ENCODE measurements around the gene SYT12. TPM values are rescaled to one million over a fixed set of nuclear protein-coding genes. Genes with fewer than 3 reads are reported as not detected.

SYT12 gene
- total RNA-seq, 2 experiments from 2014 or later: not detected

- ATAC-seq (no peak), DNase-seq (no peak)
- Mint-ChIP-seq H3K36me3 (no peaks in the 10 kb centered on the region), H3K9me3 (ENCODE audit: low read depth) (no peaks in the 10 kb centered on the region), H3K4me1 (peaks cover 17% of the 10 kb centered on the region), H3K27me3 (no peaks in the 10 kb centered on the region), H3K4me3 (no peak overlapping the region), H3K27ac (no peak overlapping the region)
- CTCF ChIA-PET: interaction anchor here (0.6 to 3.5 kb wide), 5 partner anchors 11 to 298 kb away, joined by 3 to 18 read pairs (median 4); no protein-coding TSS in a partner anchor
Measured at GRCh38 chr11:67083786-67084366, 60.9 kb downstream of the SYT12 start.

- DNase-seq: no peak
- Mint-ChIP-seq H3K4me1 (peaks cover 12% of the 10 kb centered on the region), H3K4me3 (no peak overlapping the region), H3K9me3 (ENCODE audit: low read depth) (no peaks in the 10 kb centered on the region), H3K36me3 (no peaks in the 10 kb centered on the region), H3K27ac (no peak overlapping the region), H3K27me3 (no peaks in the 10 kb centered on the region)
- ATAC-seq: no peak
- CTCF ChIA-PET: interaction anchor here (0.9 kb wide), 1 partner anchor 176 kb away, joined by 3 read pairs; no protein-coding TSS in a partner anchor
Measured at GRCh38 chr11:67085617-67086016, 62.7 kb downstream of the SYT12 start.

GRCh38 chr11:67090717-67091116, 67.8 kb downstream of the SYT12 start:
- no peaks in the 10 kb centered on the region for H3K4me1 Mint-ChIP-seq
- DNase-seq: no peak
- no peak overlapping the region for H3K27ac Mint-ChIP-seq
- H3K36me3 Mint-ChIP-seq: no peaks in the 10 kb centered on the region
- CTCF ChIA-PET: no interaction called here
- no peaks in the 10 kb centered on the region for H3K27me3 Mint-ChIP-seq
- ATAC-seq: no peak
- no peak overlapping the region for H3K4me3 Mint-ChIP-seq
- H3K9me3 Mint-ChIP-seq (ENCODE audit: low read depth): no peaks in the 10 kb centered on the region

- Mint-ChIP-seq H3K4me1 (peaks cover 5% of the 10 kb centered on the region), H3K9me3 (ENCODE audit: low read depth) (no peaks in the 10 kb centered on the region), H3K27ac (no peak overlapping the region), H3K27me3 (no peaks in the 10 kb centered on the region), H3K36me3 (no peaks in the 10 kb centered on the region), H3K4me3 (no peak overlapping the region)
- DNase-seq: no peak
- no peak for ATAC-seq
- CTCF ChIA-PET: interaction anchor here (1.1 to 2.6 kb wide), 6 partner anchors 13 to 73 kb away, joined by 3 to 12 read pairs (median 5); no protein-coding TSS in a partner anchor
Measured at GRCh38 chr11:67095214-67095507, 72.2 kb downstream of the SYT12 start.

GRCh38 chr11:67098799-67099429, 76.0 kb downstream of the SYT12 start:
- Mint-ChIP-seq H3K36me3 (no peaks in the 10 kb centered on the region), H3K27ac (peak overlapping the region; percentile 24), H3K9me3 (ENCODE audit: low read depth) (no peaks in the 10 kb centered on the region), H3K4me3 (no peak overlapping the region), H3K27me3 (no peaks in the 10 kb centered on the region), H3K4me1 (peaks cover 14% of the 10 kb centered on the region)
- ATAC-seq (no peak), DNase-seq (no peak)
- CTCF ChIA-PET: no interaction called here

- H3K9me3 Mint-ChIP-seq (ENCODE audit: low read depth): no peaks in the 10 kb centered on the region
- no peak for DNase-seq
- H3K4me1 Mint-ChIP-seq: peaks cover 20% of the 10 kb centered on the region
- no peak overlapping the region for H3K27ac Mint-ChIP-seq
- H3K27me3 Mint-ChIP-seq: no peaks in the 10 kb centered on the region
- H3K4me3 Mint-ChIP-seq: no peak overlapping the region
- no peaks in the 10 kb centered on the region for H3K36me3 Mint-ChIP-seq
- no peak for ATAC-seq
- CTCF ChIA-PET: no interaction called here
Measured at GRCh38 chr11:67099831-67100324, 76.9 kb downstream of the SYT12 start.

Small RNA genes lying within 50 kb of the gene (microRNA-seq; reads per million reads assigned to microRNA genes)
- gene MIR6860: not detected

Other genes with a start within 250 kb of the SYT12 start
- 10 to 100 TPM; 24.1 to 25.7 TPM for gene RCE1, start 179.7 kb upstream of the SYT12 start, total RNA-seq
- gene LRFN4, start 166.1 kb upstream of the SYT12 start, total RNA-seq: 10 to 100 TPM; 29.0 to 29.8 TPM
- gene PC, start 64.8 kb upstream of the SYT12 start, total RNA-seq: 10 to 100 TPM; 10.1 to 11.3 TPM
- gene C11orf86, start 47.8 kb upstream of the SYT12 start, total RNA-seq: not detected
- gene RHOD, start 33.7 kb downstream of the SYT12 start, total RNA-seq: under 1 TPM; 0.52 to 0.79 TPM
- 100 to 1,000 TPM in 1 of 2 experiments, 10 to 100 TPM in 1; 93.6 to 116 TPM for gene KDM2A, start 96.1 kb downstream of the SYT12 start, total RNA-seq
- gene GRK2, start 243.3 kb downstream of the SYT12 start, total RNA-seq: 100 to 1,000 TPM; 366 to 402 TPM